HEK293T (cell line): Measurements from ENCODE around the gene ZNF69.
"Not testable (repeated sequence)": the region's sequence is repeated elsewhere in the genome, so short reads cannot be mapped to it uniquely, and the experiment has no call there.

Experiments
- CTBP1 ChIP-seq: fragments of 450-650 bp; IDR thresholded peaks from 2 replicates; pipeline ENCODE4 v1.6.1; 2016; ENCODE audit warnings: borderline replicate concordance
- FOXA1 ChIP-seq: fragments of 450-650 bp; IDR thresholded peaks from 2 replicates; pipeline ENCODE4 v1.6.1; 2016; ENCODE audit warnings: mild to moderate bottlenecking
- FOXK2 ChIP-seq: fragments of 450-650 bp; IDR thresholded peaks from 2 replicates; pipeline ENCODE4 v1.6.1; 2016; ENCODE audit warnings: mild to moderate bottlenecking
- FOXM1 ChIP-seq: fragments of 450-650 bp; IDR thresholded peaks from 2 replicates; pipeline ENCODE4 v1.6.1; 2017; ENCODE audit warnings: mild to moderate bottlenecking, borderline replicate concordance
- SUZ12 ChIP-seq: fragments of 450-650 bp; IDR thresholded peaks from 2 replicates; pipeline ENCODE4 v1.6.1; 2016; ENCODE audit warnings: mild to moderate bottlenecking
- TARDBP ChIP-seq: fragments of 450-650 bp; IDR thresholded peaks from 2 replicates; pipeline ENCODE4 v1.6.1; 2016
- TF ChIP-seq, protein P1 (sequence below): fragments of 450-650 bp; IDR thresholded peaks from 2 replicates; pipeline ENCODE4 v1.6.1; 2016

DNA sequence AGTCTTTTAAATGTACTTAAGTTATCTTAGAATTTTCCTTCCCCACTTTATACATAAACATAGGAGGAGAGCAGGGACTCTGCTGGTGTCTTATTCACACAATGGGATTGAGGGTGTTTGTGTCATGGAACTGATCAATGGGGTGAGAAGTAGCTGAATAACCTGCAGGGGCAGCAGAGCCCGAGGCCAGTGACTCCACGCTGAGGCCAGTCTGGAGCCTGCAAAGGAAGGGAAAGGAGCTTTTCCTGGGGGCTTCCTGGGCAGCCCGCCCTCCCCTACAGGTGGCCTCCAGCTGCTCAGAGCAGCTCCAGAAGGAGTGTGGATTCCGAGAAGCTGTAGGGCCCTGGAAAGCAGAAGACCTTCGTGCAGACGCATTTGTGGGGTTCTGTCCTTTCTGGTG lies 40.0 kb upstream of the ZNF69 start:
- TF ChIP-seq CTBP1, FOXA1, FOXK2, FOXM1, SUZ12, TARDBP: not testable (repeated sequence)
- TF ChIP-seq, protein P1, sequence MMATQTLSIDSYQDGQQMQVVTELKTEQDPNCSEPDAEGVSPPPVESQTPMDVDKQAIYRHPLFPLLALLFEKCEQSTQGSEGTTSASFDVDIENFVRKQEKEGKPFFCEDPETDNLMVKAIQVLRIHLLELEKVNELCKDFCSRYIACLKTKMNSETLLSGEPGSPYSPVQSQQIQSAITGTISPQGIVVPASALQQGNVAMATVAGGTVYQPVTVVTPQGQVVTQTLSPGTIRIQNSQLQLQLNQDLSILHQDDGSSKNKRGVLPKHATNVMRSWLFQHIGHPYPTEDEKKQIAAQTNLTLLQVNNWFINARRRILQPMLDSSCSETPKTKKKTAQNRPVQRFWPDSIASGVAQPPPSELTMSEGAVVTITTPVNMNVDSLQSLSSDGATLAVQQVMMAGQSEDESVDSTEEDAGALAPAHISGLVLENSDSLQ = not testable (repeated sequence)
